C4-2B (cell line): ENCODE results near the gene LRMDA.

Experiments used
- ZFX ChIP-seq: fragments of 450-650 bp; IDR thresholded peaks from 2 replicates; pipeline ENCODE4 v1.6.1; 2017
- TF ChIP-seq, protein P1 (sequence below): fragments of 450-650 bp; conservative IDR thresholded peaks from 2 replicates; pipeline ENCODE4 v1.5.1; 2017; ENCODE audit warnings: mild to moderate bottlenecking

DNA sequence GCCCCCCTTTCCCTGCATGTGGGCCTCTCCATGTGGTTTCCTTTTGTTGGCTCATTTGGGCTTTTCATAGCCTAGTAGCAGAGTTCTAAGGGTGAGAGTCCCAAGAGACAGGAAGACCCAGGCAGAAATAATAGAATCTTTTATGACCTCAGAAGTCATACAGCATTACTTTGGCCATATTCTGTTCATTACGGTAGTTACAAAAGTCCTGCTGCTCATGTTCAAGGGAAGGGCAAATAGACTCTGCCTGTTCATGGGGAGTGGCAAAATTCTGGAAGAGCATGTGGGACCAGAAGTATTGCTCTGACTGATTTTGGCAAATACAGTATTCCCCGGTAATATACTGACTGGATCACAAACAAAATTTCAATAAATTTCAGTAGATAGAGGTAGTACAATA lies 910.3 kb downstream of the LRMDA start:
- TF ChIP-seq, protein P1, sequence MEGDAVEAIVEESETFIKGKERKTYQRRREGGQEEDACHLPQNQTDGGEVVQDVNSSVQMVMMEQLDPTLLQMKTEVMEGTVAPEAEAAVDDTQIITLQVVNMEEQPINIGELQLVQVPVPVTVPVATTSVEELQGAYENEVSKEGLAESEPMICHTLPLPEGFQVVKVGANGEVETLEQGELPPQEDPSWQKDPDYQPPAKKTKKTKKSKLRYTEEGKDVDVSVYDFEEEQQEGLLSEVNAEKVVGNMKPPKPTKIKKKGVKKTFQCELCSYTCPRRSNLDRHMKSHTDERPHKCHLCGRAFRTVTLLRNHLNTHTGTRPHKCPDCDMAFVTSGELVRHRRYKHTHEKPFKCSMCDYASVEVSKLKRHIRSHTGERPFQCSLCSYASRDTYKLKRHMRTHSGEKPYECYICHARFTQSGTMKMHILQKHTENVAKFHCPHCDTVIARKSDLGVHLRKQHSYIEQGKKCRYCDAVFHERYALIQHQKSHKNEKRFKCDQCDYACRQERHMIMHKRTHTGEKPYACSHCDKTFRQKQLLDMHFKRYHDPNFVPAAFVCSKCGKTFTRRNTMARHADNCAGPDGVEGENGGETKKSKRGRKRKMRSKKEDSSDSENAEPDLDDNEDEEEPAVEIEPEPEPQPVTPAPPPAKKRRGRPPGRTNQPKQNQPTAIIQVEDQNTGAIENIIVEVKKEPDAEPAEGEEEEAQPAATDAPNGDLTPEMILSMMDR: no peak
- no peak for TF ChIP-seq ZFX
